ENCODE results near the gene GFPT1.

GFPT1 gene

GRCh38 chr2:69285379-69285894, 101.6 kb downstream of the GFPT1 start:
- no peak for DNase-seq (ENCODE audit: low read depth)
- no peak for TF ChIP-seq CTCF (conservative IDR thresholded peaks at IDR 0.05; ENCODE audit: low read depth, low read length)
- H3K4me3 ChIP-seq (ENCODE audit: low read length): no peak overlapping the region

- no peak overlapping the region for H3K4me3 ChIP-seq (ENCODE audit: low read length)
- no peak for TF ChIP-seq CTCF (conservative IDR thresholded peaks at IDR 0.05; ENCODE audit: low read depth, low read length)
- DNase-seq (ENCODE audit: low read depth): no peak
Measured at GRCh38 chr2:69280796-69281412, 106.1 kb downstream of the GFPT1 start.

DNA sequence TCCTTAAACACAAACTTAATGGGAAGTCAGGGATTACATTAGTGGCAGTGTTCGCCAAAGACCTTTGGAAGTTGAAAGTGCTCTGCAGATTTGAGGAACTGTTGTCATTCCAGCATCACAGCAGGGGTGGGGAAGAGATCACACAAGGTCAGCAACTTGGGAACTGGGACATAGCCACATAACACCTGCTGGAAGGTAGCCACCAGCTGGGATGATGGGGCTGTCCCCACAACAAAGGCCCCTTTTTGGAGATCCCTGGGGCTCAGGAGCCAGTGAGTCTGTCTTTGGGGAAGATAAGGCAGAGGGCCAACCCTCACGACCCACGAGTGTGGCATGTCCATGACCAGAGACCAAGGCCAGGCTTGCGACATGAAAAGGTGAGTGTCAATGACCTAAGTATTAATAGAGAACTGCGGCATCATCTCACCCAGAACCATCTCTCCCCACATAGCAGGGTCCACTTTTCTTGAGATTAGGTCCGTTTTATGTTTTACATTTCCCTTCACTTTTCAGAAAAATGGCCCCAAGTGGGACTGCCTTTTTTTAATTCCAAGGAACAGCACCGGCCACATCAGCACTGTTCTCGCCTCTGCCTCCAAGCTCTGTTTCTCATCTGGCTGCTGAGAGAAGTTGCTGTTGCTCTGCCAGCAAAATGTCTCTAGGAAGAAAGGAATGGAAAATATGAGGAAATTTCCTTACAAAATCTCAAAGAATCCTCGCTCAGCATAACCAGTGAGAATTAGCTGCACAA, 106.9 kb downstream of the GFPT1 start:
- TF ChIP-seq CTCF (conservative IDR thresholded peaks at IDR 0.05; ENCODE audit: low read depth, low read length): no peak
- no peak overlapping the region for H3K4me3 ChIP-seq (ENCODE audit: low read length)
- no peak for DNase-seq (ENCODE audit: low read depth)

DNA sequence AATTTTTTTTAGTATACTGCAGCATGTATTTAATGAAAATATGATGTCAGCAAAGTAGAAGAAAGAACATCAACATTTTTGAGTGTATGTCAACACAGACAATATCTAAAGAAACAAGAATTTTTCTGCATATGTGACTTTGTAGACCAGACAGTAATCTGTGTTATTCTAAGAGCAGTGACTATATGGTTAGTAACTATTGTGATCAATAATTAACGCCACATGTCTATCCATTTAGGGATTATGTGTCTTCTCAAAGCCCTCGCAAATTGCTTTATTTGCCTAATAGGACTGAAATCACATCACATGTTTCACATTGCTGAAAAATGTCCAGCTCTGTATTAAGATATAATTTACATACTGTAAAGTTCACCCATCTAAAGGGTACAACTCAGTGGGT, 107.8 kb downstream of the GFPT1 start:
- no peak overlapping the region for H3K4me3 ChIP-seq (ENCODE audit: low read length)
- no peak for DNase-seq (ENCODE audit: low read depth)
- no peak for TF ChIP-seq CTCF (conservative IDR thresholded peaks at IDR 0.05; ENCODE audit: low read depth, low read length)

- no peak overlapping the region for H3K4me3 ChIP-seq (ENCODE audit: low read length)
- no peak for DNase-seq (ENCODE audit: low read depth)
- no peak for TF ChIP-seq CTCF (conservative IDR thresholded peaks at IDR 0.05; ENCODE audit: low read depth, low read length)
Measured at GRCh38 chr2:69278366-69278765, 108.7 kb downstream of the GFPT1 start.

GRCh38 chr2:69275490-69275889, 111.5 kb downstream of the GFPT1 start:
- no peak overlapping the region for H3K4me3 ChIP-seq (ENCODE audit: low read length)
- DNase-seq (ENCODE audit: low read depth): no peak
- no peak for TF ChIP-seq CTCF (conservative IDR thresholded peaks at IDR 0.05; ENCODE audit: low read depth, low read length)
